ENCODE measurements around the gene KDM3B. TPM values are rescaled to one million over a fixed set of nuclear protein-coding genes. Genes with fewer than 3 reads are reported as not detected.
"Not testable (repeated sequence)": the region's sequence is repeated elsewhere in the genome, so short reads cannot be mapped to it uniquely, and the experiment has no call there.

Gene KDM3B
- total RNA-seq, 1 donor from 2014 or later: 40.7 TPM

DNA sequence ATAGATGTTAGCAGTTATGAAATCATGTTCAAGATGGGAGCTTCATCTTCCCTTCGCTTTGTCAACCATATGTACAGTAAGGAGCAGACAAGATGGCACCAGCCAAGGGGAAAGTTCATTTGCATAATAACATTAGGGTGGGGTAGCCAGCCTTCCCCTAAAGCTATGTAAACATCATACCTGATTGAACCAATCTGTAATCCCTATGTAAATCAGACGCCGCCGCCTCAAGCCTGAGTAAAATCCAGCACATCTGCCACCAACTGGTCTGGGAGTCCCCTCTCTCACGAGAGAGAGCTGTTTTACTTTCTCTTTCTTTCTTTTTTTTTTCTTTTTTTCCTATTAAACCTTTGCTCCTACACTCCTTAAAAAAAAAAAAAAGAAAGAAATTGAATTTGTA lies 55.5 kb downstream of the KDM3B start:
- intact Hi-C loops (cut with micrococcal nuclease): no loop called here
- DNase-seq: no peak
- H3K36me3 ChIP-seq: peaks cover 50% of the 10 kb centered on the region

DNA sequence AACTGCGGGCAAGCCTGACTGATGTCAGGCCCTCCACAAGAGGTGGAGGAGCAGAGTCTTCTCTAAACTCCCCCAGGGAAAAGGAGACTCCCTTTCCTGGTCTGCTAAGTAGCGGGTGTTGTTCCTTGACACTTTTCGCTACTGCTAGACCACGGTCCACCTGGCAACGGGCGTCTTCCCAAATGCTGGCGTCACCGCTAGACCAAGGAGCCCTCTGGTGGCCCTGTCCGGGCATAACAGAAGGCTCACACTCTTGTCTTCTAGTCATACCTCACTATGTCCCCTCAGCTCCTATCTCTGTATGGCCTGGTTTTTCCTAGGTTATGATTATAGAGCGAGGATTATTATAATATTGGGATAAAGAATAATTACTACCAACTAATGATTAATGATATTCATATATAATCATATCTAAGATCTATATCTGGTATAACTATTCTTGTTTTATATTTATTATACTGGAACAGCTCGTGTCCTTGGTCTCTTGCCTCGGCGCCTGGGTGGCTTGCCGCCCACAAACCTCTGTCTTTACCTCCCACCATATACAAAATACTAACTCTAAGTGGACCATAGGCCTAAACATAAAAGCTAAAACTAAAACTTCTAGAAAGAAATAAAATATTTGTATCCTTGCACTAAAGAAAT lies 58.6 kb downstream of the KDM3B start:
- H3K27ac ChIP-seq (replicated peaks); H3K4me3 ChIP-seq; intact Hi-C loops (cut with micrococcal nuclease); H3K4me1 ChIP-seq; H3K27me3 ChIP-seq (ENCODE audit: low read depth); H3K9me3 ChIP-seq (replicated peaks): not testable (repeated sequence)
- DNase-seq: peak; percentile 41
- TF ChIP-seq, protein P1, sequence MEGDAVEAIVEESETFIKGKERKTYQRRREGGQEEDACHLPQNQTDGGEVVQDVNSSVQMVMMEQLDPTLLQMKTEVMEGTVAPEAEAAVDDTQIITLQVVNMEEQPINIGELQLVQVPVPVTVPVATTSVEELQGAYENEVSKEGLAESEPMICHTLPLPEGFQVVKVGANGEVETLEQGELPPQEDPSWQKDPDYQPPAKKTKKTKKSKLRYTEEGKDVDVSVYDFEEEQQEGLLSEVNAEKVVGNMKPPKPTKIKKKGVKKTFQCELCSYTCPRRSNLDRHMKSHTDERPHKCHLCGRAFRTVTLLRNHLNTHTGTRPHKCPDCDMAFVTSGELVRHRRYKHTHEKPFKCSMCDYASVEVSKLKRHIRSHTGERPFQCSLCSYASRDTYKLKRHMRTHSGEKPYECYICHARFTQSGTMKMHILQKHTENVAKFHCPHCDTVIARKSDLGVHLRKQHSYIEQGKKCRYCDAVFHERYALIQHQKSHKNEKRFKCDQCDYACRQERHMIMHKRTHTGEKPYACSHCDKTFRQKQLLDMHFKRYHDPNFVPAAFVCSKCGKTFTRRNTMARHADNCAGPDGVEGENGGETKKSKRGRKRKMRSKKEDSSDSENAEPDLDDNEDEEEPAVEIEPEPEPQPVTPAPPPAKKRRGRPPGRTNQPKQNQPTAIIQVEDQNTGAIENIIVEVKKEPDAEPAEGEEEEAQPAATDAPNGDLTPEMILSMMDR (IDR thresholded peaks at IDR 0.05; ENCODE audit: borderline replicate concordance): peak; percentile 70
- peaks cover 56% of the 10 kb centered on the region for H3K36me3 ChIP-seq

More for the DNA sequence above, 55.5 kb downstream of the KDM3B start:
- TF ChIP-seq, protein P1 (IDR thresholded peaks at IDR 0.05; ENCODE audit: borderline replicate concordance): no peak
- no peaks in the 10 kb centered on the region for H3K4me1 ChIP-seq
- no peak overlapping the region for H3K4me3 ChIP-seq
- no peaks in the 10 kb centered on the region for H3K9me3 ChIP-seq (replicated peaks)
- H3K27me3 ChIP-seq (ENCODE audit: low read depth): no peaks in the 10 kb centered on the region
- no peak overlapping the region for H3K27ac ChIP-seq (replicated peaks)

DNA sequence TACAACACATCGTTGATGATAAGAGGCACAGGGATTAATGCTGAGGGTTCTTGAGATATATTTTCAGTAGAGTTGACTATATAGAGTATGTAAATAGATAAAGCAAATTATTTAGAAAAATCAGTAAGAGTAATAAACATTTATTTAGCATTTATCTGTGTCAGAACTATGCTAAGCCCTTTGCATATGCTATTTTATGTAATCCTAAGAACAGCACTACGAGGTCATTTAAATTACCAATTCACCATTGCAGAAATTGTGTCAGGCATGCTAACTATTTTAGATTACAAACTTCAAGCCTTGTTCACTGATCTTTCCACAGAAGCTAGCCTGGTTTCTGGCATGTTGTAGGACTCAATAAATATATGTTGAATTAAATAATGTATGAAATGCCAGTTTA lies 66.0 kb downstream of the KDM3B start:
- peaks cover 97% of the 10 kb centered on the region for H3K36me3 ChIP-seq

DNA sequence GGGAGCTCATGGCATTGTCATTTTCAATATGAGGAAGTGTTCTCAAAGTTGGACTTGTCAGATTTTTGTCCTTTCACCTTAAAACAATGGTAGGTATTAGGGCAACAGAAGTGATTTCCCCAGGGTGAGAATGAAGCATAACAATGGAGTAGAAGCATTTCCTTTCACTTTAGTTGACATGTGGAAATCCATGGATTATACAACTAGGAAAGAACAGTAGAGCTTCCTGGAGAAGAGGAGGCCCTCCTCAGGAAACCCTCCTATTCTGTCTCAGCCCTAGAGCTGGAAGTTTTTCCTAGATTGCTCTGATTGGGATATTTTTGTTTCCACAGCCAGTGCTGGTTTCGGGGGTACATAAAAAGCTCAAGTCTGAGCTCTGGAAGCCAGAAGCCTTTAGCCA lies 72.6 kb downstream of the KDM3B start:
- intact Hi-C loops (cut with micrococcal nuclease): no loop called here
- H3K27ac ChIP-seq (replicated peaks): peak overlapping the region; percentile 75
- no peak for DNase-seq
- TF ChIP-seq, protein P1 (IDR thresholded peaks at IDR 0.05; ENCODE audit: borderline replicate concordance): no peak
- H3K9me3 ChIP-seq (replicated peaks): no peaks in the 10 kb centered on the region
- no peaks in the 10 kb centered on the region for H3K27me3 ChIP-seq (ENCODE audit: low read depth)
- peaks cover 98% of the 10 kb centered on the region for H3K36me3 ChIP-seq
- H3K4me1 ChIP-seq: peaks cover 18% of the 10 kb centered on the region
- no peak overlapping the region for H3K4me3 ChIP-seq

More for the DNA sequence above, 66.0 kb downstream of the KDM3B start:
- TF ChIP-seq, protein P1 (IDR thresholded peaks at IDR 0.05; ENCODE audit: borderline replicate concordance): no peak
- H3K27me3 ChIP-seq (ENCODE audit: low read depth): no peaks in the 10 kb centered on the region
- DNase-seq: no peak
- no peaks in the 10 kb centered on the region for H3K4me1 ChIP-seq
- no peaks in the 10 kb centered on the region for H3K9me3 ChIP-seq (replicated peaks)
- no peak overlapping the region for H3K4me3 ChIP-seq
- intact Hi-C loops (cut with micrococcal nuclease): no loop called here
- no peak overlapping the region for H3K27ac ChIP-seq (replicated peaks)

DNA sequence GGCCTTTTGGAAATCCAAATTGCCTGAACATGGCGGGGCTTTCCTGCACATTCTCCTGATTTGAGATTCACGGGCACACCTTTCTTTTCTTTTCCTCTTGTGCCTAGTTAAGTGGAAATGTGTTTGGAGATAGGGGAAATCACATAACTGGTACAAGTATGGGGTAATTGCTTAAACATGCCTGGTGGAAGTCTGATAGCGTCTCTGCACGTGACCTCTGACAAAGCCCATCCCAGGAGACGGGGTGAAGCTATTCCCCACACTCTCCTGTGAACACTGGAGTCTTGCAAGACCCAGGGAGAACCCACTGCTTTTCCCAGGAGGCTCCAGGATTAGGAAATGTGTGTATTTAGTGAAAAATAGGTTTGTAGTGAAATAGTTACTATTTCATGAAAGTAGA lies 83.5 kb downstream of the KDM3B start:
- H3K27ac ChIP-seq (replicated peaks): peak overlapping the region; percentile 63
- peaks cover 46% of the 10 kb centered on the region for H3K4me1 ChIP-seq
- DNase-seq: no peak
- no peaks in the 10 kb centered on the region for H3K9me3 ChIP-seq (replicated peaks)
- no peaks in the 10 kb centered on the region for H3K27me3 ChIP-seq (ENCODE audit: low read depth)
- TF ChIP-seq, protein P1 (IDR thresholded peaks at IDR 0.05; ENCODE audit: borderline replicate concordance): no peak
- H3K36me3 ChIP-seq: peaks cover 57% of the 10 kb centered on the region
- no peak overlapping the region for H3K4me3 ChIP-seq
- intact Hi-C loops (cut with micrococcal nuclease): no loop called here

Data from left ventricle myocardium inferior (tissue), 1 donor.